SU-DHL-6 (cell line): Measurements from ENCODE around the gene DEGS2.

Experiments used
- H2AFZ ChIP-seq: fragments of 200-600 bp; sonication (generic); 2 replicates; pipeline ENCODE4 v1.6.1; 2014; ENCODE audit warnings: low read depth, mild to moderate bottlenecking, moderate library complexity, mixed read lengths, antibody characterized with exemption, low read length; ENCODE audit not compliant: severe bottlenecking
- H3F3A ChIP-seq: fragments of 200-600 bp; shearing (Covaris generic); 2 replicates; pipeline ENCODE4 v1.6.0; 2016; ENCODE audit warnings: antibody characterized with exemption, mild to moderate bottlenecking; ENCODE audit not compliant: insufficient read depth
- H3K27ac ChIP-seq: fragments of 200-600 bp; sonication (generic); 2 replicates; pipeline ENCODE4 v1.5.1; 2016; ENCODE audit warnings: low read depth, mild to moderate bottlenecking, low read length, moderate library complexity, mixed read lengths
- H3K27me3 ChIP-seq: fragments of 200-600 bp; sonication (generic), shearing (Covaris generic); 2 replicates; pipeline ENCODE4 v1.6.0; 2014; ENCODE audit warnings: mild to moderate bottlenecking, low read length
- H3K36me3 ChIP-seq: fragments of 200-600 bp; sonication (generic); 2 replicates; pipeline ENCODE4 v1.6.1; 2014; ENCODE audit warnings: mild to moderate bottlenecking, low read length, mixed read lengths
- H3K4me2 ChIP-seq: fragments of 300-600, 200-600 bp; shearing (Covaris generic), sonication (generic); 2 replicates; pipeline ENCODE4 v1.6.0; 2014; ENCODE audit warnings: low read length, low read depth, mild to moderate bottlenecking; ENCODE audit not compliant: poor library complexity, severe bottlenecking
- H3K4me3 ChIP-seq: fragments of 200-600 bp; sonication (generic); 2 replicates; pipeline ENCODE4 v1.5.1; 2014; ENCODE audit warnings: antibody characterized with exemption, low read length, mild to moderate bottlenecking, mixed read lengths; ENCODE audit not compliant: insufficient read depth, poor library complexity, severe bottlenecking
- H3K79me2 ChIP-seq: fragments of 200-600 bp; sonication (generic); 2 replicates; pipeline ENCODE4 v1.6.1; 2014; ENCODE audit warnings: mild to moderate bottlenecking, low read length, moderate library complexity; ENCODE audit not compliant: insufficient read depth
- H3K9ac ChIP-seq: fragments of 200-600 bp; sonication (generic); 2 replicates; pipeline ENCODE4 v1.7.0; 2014; ENCODE audit warnings: mild to moderate bottlenecking, low read length
- H3K9me2 ChIP-seq: fragments of 200-600 bp; sonication (generic); replicated peaks from 2 replicates; pipeline ENCODE4 v1.6.1; 2014; ENCODE audit warnings: low read length; ENCODE audit not compliant: insufficient read depth
- H3K9me3 ChIP-seq: fragments of 200-600 bp; sonication (generic); 2 replicates; pipeline ENCODE4 v1.6.1; 2014; ENCODE audit warnings: low read length, mixed read lengths; ENCODE audit not compliant: insufficient read depth
- H4K20me1 ChIP-seq: fragments of 200-600 bp; sonication (generic); 2 replicates; pipeline ENCODE4 v1.6.1; 2014; ENCODE audit warnings: low read depth, mild to moderate bottlenecking, antibody characterized with exemption, low read length, moderate library complexity, mixed read lengths
- EZH2phosphoT487 ChIP-seq: fragments of 200-600 bp; sonication (generic), shearing (Covaris generic); conservative IDR thresholded peaks from 2 replicates; pipeline ENCODE4 v1.6.1; 2018; ENCODE audit warnings: mild to moderate bottlenecking, antibody characterized with exemption, low read length, moderate library complexity, mixed read lengths
- TF ChIP-seq, protein P1 (sequence below): fragments of 200-600 bp; sonication (generic); IDR thresholded peaks from one replicate; pipeline ENCODE4 v1.5.1; 2017; ENCODE audit warnings: antibody characterized with exemption, mild to moderate bottlenecking, low read length, moderate library complexity; ENCODE audit not compliant: insufficient read depth, poor library complexity, severe bottlenecking

The DEGS2 gene

GRCh38 chr14:100098171-100098570, 61.3 kb downstream of the DEGS2 start:
- Histone ChIP-seq H3K4me2 (no peak overlapping the region), H3K79me2 (0 out of 2 replicates have a peak, but pooled peaks cover 11% of the 10 kb centered on the region), H3K9me2 (no peaks in the 10 kb centered on the region), H3F3A (no peaks in the 10 kb centered on the region), H3K27me3 (no peaks in the 10 kb centered on the region), H4K20me1 (0 out of 2 replicates have a peak, but pooled peaks cover 3% of the 10 kb centered on the region), H3K36me3 (peaks cover 5% of the 10 kb centered on the region; the same call in 1 of the 2 replicates), H3K9me3 (no peaks in the 10 kb centered on the region), H3K27ac (no peak overlapping the region), H3K9ac (no peak overlapping the region), H2AFZ (no peak overlapping the region), H3K4me3 (no peak overlapping the region)
- TF ChIP-seq, protein P1, sequence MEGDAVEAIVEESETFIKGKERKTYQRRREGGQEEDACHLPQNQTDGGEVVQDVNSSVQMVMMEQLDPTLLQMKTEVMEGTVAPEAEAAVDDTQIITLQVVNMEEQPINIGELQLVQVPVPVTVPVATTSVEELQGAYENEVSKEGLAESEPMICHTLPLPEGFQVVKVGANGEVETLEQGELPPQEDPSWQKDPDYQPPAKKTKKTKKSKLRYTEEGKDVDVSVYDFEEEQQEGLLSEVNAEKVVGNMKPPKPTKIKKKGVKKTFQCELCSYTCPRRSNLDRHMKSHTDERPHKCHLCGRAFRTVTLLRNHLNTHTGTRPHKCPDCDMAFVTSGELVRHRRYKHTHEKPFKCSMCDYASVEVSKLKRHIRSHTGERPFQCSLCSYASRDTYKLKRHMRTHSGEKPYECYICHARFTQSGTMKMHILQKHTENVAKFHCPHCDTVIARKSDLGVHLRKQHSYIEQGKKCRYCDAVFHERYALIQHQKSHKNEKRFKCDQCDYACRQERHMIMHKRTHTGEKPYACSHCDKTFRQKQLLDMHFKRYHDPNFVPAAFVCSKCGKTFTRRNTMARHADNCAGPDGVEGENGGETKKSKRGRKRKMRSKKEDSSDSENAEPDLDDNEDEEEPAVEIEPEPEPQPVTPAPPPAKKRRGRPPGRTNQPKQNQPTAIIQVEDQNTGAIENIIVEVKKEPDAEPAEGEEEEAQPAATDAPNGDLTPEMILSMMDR: no peak
- TF ChIP-seq EZH2phosphoT487: no peak

DNA sequence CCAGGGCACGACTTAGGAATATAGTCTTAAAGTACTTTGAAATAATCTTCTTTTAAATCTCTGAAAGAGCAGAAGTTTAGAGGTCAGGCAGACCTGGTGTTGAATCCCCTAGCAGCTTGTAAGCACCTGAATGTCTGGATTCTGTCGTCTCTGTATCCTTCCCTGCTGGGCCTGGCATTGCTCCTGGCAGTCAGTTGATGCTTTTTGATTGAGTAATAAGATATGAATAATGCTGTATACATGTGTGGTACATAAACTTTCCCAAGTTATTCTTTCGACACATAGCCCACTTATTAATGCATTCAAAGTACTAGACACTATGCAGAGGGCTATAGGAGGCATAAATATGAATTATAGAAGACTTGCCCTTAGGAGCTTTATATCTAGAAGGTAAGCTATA, 62.8 kb downstream of the DEGS2 start:
- no peak overlapping the region for H3K27ac ChIP-seq
- H4K20me1 ChIP-seq: 0 out of 2 replicates have a peak, but pooled peaks cover 3% of the 10 kb centered on the region
- no peak overlapping the region for H3K9ac ChIP-seq
- no peak overlapping the region for H3K4me3 ChIP-seq
- H3K9me3 ChIP-seq: no peaks in the 10 kb centered on the region
- TF ChIP-seq, protein P1: no peak
- TF ChIP-seq EZH2phosphoT487: no peak
- no peak overlapping the region for H3K4me2 ChIP-seq
- H3K9me2 ChIP-seq: no peaks in the 10 kb centered on the region
- peaks cover 20% of the 10 kb centered on the region for H3K79me2 ChIP-seq
- peaks cover 5% of the 10 kb centered on the region; the same call in 1 of the 2 replicates for H3K36me3 ChIP-seq
- H2AFZ ChIP-seq: no peak overlapping the region
- H3F3A ChIP-seq: no peaks in the 10 kb centered on the region
- no peaks in the 10 kb centered on the region for H3K27me3 ChIP-seq
